ENCODE data around the gene POLR2I.

GRCh38 chr19:36153126-36153525, 38.5 kb upstream of the POLR2I start:
- no peak for TF ChIP-seq CTCF (IDR thresholded peaks at IDR 0.05)
- TF ChIP-seq POLR2A (IDR thresholded peaks at IDR 0.05): no peak
- TF ChIP-seq EP300 (IDR thresholded peaks at IDR 0.05): no peak
